OCI-LY7 (cell line): ENCODE measurements around the gene M1AP. TPM values are rescaled to one million over a fixed set of nuclear protein-coding genes. Genes with fewer than 3 reads are reported as not detected.

ENCODE experiments used
- BruUV-seq: library from RNA; stranded (reverse); fragments of 400-500 nt; replicated peaks from 2 replicates; lab custom pipeline; 2021; lab: Mats Ljungman, UMichigan
- CTCF ChIA-PET: fragments of 300-600 bp; sonication (Branson Sonifier 250); formaldehyde crosslinking; loops from one replicate; lab custom pipeline; 2022; ENCODE audit warnings: antibody characterized with exemption; ENCODE audit not compliant: unreplicated experiment; lab: Charles Lee
- POLR2A ChIA-PET: fragments of 300-600 bp; sonication (Branson Sonifier 250); formaldehyde crosslinking; loops from one replicate; lab custom pipeline; 2022; ENCODE audit warnings: antibody characterized with exemption; lab: Charles Lee
- DNase-seq: peaks from one replicate; pipeline ENCODE4 v3.0.0-alpha.2; 2015; ENCODE audit warnings: low spot score
- H2AFZ ChIP-seq: fragments of 200-600 bp; sonication (generic), shearing (Covaris generic); 2 replicates; pipeline ENCODE4 v1.6.1; 2014; ENCODE audit warnings: mild to moderate bottlenecking, antibody characterized with exemption, low read length, moderate library complexity
- H3K27ac ChIP-seq: fragments of 200-600 bp; sonication (generic); 2 replicates; pipeline ENCODE4 v1.5.1; 2014; ENCODE audit warnings: mixed run types, low read depth, mild to moderate bottlenecking, moderate library complexity, low read length, inconsistent platforms; ENCODE audit not compliant: poor library complexity, severe bottlenecking
- H3K36me3 ChIP-seq: fragments of 200-600 bp; sonication (generic); 2 replicates; pipeline ENCODE4 v1.6.1; 2014; ENCODE audit warnings: mild to moderate bottlenecking, antibody characterized with exemption, low read length, moderate library complexity, mixed read lengths; ENCODE audit not compliant: insufficient read depth
- H3K4me1 ChIP-seq: fragments of 200-600 bp; sonication (generic); 2 replicates; pipeline ENCODE4 v1.5.1; 2014; ENCODE audit warnings: mild to moderate bottlenecking, low read length; ENCODE audit not compliant: insufficient read depth, poor library complexity, severe bottlenecking
- H3K4me2 ChIP-seq: fragments of 200-600 bp; sonication (generic); 2 replicates; pipeline ENCODE4 v1.6.1; 2014; ENCODE audit warnings: mild to moderate bottlenecking, low read length
- H3K4me3 ChIP-seq: fragments of 200-600 bp; sonication (generic); 2 replicates; pipeline ENCODE4 v1.5.1; 2014; ENCODE audit warnings: mild to moderate bottlenecking, low read depth, low read length; ENCODE audit not compliant: poor library complexity, severe bottlenecking
- H3K79me2 ChIP-seq: fragments of 200-600 bp; sonication (generic); 2 replicates; pipeline ENCODE4 v1.6.1; 2016; ENCODE audit warnings: low read depth, mild to moderate bottlenecking, low read length, moderate library complexity, mixed read lengths; ENCODE audit not compliant: insufficient read depth
- H3K9me2 ChIP-seq: fragments of 200-600 bp; sonication (generic); 2 replicates; pipeline ENCODE4 v1.6.1; 2016; ENCODE audit warnings: mild to moderate bottlenecking, low read length, mixed read lengths; ENCODE audit not compliant: insufficient read depth
- H3K9me3 ChIP-seq: fragments of 200-600 bp; sonication (generic); 2 replicates; pipeline ENCODE4 v1.6.1; 2014; ENCODE audit warnings: mild to moderate bottlenecking, mixed run types, low read length, mixed read lengths
- H4K20me1 ChIP-seq: fragments of 200-600 bp; sonication (generic); 2 replicates; pipeline ENCODE4 v1.6.1; 2014; ENCODE audit warnings: mild to moderate bottlenecking, antibody characterized with exemption, low read length, moderate library complexity, mixed read lengths; ENCODE audit not compliant: insufficient read depth
- EZH2phosphoT487 ChIP-seq: fragments of 200-600 bp; sonication (generic); IDR thresholded peaks from 2 replicates; pipeline ENCODE4 v1.6.1; 2018; ENCODE audit warnings: low read depth, borderline replicate concordance, mild to moderate bottlenecking, mixed run types, antibody characterized with exemption, low read length, moderate library complexity, mixed read lengths
- intact Hi-C: fragments of 100-400 bp; cut with micrococcal nuclease; formaldehyde crosslinking; loops from one replicate; pipeline ENCODE4 v1.10.0; 2022; ENCODE audit not compliant: unreplicated experiment
- total RNA-seq, 2 experiments: library from RNA; depleted of rRNA in 1 of 2; stranded (reverse); fragments of >200 nt in 1 of 2; shearing (Covaris generic) in 1 of 2; gene quantifications; 2 replicates each; pipeline ENCODE4 v1.2.3, GENCODE V29; 2014 to 2022
- TF ChIP-seq, protein P1 (sequence below): fragments of 200-600 bp; sonication (generic); conservative IDR thresholded peaks from 2 replicates; pipeline ENCODE4 v1.5.1; 2014; ENCODE audit warnings: mild to moderate bottlenecking, antibody characterized with exemption, low read length, moderate library complexity, mixed read lengths

The M1AP gene
- total RNA-seq, 2 experiments from 2014 or later: not detected

DNA sequence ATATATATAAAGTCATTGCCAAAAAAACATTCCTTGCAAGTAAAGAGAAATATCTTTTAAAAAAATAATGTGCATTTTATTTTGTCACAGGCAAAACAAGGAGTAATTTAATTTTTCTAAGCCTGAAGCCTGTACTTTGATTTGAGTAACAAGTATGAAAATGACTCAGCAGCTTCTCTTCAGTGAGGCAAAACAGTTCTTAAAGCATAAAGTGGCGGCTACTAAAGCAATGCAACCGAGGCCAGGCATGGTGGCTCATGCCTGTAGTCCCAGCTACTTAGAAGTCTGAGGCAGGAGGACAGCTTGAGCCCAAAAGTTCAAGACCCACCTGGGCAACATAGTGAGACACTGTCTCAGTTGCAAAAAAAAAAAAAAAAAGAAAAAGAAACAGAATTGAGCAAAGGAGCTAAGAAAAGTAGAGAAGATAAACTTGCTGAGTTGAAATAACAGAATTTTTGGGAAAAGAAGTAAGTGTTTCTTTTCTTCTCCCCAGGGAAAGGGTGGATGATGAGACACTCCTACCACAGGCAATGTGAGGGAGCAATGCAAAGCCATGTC, 64.0 kb downstream of the M1AP start:
- CTCF ChIA-PET: interaction anchor here (1.1 kb wide), 1 partner anchor 52 kb away, joined by 3 read pairs; no protein-coding TSS in a partner anchor
- H3K4me2 ChIP-seq: no peak overlapping the region
- peaks cover 6% of the 10 kb centered on the region for H3K4me1 ChIP-seq
- no peaks in the 10 kb centered on the region for H3K9me2 ChIP-seq
- H3K9me3 ChIP-seq: no peaks in the 10 kb centered on the region
- no peak overlapping the region for H3K27ac ChIP-seq
- H3K4me3 ChIP-seq: no peak overlapping the region
- intact Hi-C loops: no loop called here
- no peaks in the 10 kb centered on the region for H4K20me1 ChIP-seq
- TF ChIP-seq, protein P1, sequence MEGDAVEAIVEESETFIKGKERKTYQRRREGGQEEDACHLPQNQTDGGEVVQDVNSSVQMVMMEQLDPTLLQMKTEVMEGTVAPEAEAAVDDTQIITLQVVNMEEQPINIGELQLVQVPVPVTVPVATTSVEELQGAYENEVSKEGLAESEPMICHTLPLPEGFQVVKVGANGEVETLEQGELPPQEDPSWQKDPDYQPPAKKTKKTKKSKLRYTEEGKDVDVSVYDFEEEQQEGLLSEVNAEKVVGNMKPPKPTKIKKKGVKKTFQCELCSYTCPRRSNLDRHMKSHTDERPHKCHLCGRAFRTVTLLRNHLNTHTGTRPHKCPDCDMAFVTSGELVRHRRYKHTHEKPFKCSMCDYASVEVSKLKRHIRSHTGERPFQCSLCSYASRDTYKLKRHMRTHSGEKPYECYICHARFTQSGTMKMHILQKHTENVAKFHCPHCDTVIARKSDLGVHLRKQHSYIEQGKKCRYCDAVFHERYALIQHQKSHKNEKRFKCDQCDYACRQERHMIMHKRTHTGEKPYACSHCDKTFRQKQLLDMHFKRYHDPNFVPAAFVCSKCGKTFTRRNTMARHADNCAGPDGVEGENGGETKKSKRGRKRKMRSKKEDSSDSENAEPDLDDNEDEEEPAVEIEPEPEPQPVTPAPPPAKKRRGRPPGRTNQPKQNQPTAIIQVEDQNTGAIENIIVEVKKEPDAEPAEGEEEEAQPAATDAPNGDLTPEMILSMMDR: no peak
- no peak for TF ChIP-seq EZH2phosphoT487
- DNase-seq: no peak
- POLR2A ChIA-PET: interaction anchor here (1.0 to 1.6 kb wide), 4 partner anchors 8 to 17 kb away, joined by 3 to 4 read pairs (median 4); no protein-coding TSS in a partner anchor
- no peaks in the 10 kb centered on the region for H3K36me3 ChIP-seq
- H2AFZ ChIP-seq: no peak overlapping the region
- H3K79me2 ChIP-seq: no peaks in the 10 kb centered on the region
- BruUV-seq: no TSS peak

DNA sequence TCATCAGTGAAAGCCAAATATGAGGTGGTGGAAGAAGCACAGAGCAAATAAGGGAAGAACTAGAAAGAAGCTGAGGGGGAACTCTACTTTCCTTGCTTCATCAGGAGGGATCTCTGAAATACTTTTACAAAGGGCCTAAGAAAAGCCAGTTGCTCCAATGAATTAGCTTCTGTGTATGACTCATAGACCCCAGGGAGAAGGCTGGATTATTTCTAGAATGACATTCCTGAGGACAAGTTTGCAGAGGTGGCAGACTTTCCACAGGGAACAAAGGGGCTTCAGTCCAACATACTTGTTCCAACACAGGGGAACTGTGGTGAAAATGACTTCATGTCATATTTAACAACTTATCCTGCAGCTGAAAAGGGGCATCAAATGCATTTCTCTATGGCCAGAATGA, 64.6 kb downstream of the M1AP start:
- no peak overlapping the region for H3K4me2 ChIP-seq
- intact Hi-C loops: no loop called here
- no peaks in the 10 kb centered on the region for H3K79me2 ChIP-seq
- H4K20me1 ChIP-seq: no peaks in the 10 kb centered on the region
- no peak overlapping the region for H2AFZ ChIP-seq
- POLR2A ChIA-PET: interaction anchor here (1.0 to 1.2 kb wide), 4 partner anchors 9 to 17 kb away, joined by 3 to 4 read pairs (median 3); no protein-coding TSS in a partner anchor
- DNase-seq: no peak
- CTCF ChIA-PET: no interaction called here
- no peak overlapping the region for H3K4me3 ChIP-seq
- TF ChIP-seq EZH2phosphoT487: no peak
- TF ChIP-seq, protein P1: no peak
- no TSS peak for BruUV-seq
- no peaks in the 10 kb centered on the region for H3K9me3 ChIP-seq
- H3K27ac ChIP-seq: no peak overlapping the region
- no peaks in the 10 kb centered on the region for H3K36me3 ChIP-seq
- H3K9me2 ChIP-seq: no peaks in the 10 kb centered on the region
- peaks cover 6% of the 10 kb centered on the region for H3K4me1 ChIP-seq

DNA sequence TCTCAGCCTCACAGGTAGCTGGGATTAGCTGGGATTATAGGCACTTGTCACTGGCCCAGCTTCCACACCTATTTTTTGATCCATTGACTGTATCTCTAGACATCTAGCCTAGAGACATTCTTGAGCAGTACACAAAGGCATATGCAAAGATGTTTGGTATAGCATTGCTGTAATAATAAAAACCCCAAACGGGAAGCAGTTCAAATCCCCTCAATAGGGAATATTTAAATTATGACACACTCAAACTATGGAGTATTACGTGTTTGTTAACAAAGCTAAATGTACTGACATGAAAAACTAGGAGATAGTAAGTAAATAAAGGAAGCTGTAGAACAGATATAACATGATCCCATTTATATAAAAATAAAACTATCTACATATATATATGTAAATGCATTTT, 65.9 kb downstream of the M1AP start:
- H3K4me1 ChIP-seq: peaks cover 12% of the 10 kb centered on the region
- no TSS peak for BruUV-seq
- H3K27ac ChIP-seq: no peak overlapping the region
- TF ChIP-seq, protein P1: no peak
- no peak for TF ChIP-seq EZH2phosphoT487
- H2AFZ ChIP-seq: no peak overlapping the region; the same call in 1 of the 2 replicates
- ChIA-PET POLR2A (interaction anchor here (1.2 kb wide), 1 partner anchor 51 kb away, joined by 6 read pairs; no protein-coding TSS in a partner anchor), CTCF (no interaction called here)
- no peak overlapping the region for H3K4me3 ChIP-seq
- no peak for DNase-seq
- H3K9me3 ChIP-seq: no peaks in the 10 kb centered on the region
- intact Hi-C loops: no loop called here
- H4K20me1 ChIP-seq: no peaks in the 10 kb centered on the region
- no peak overlapping the region for H3K4me2 ChIP-seq
- no peaks in the 10 kb centered on the region for H3K36me3 ChIP-seq
- H3K9me2 ChIP-seq: no peaks in the 10 kb centered on the region
- H3K79me2 ChIP-seq: no peaks in the 10 kb centered on the region
